Lower leg skin (tissue), 3 donors: ENCODE measurements around the gene JCAD.

Experiments used
- POLR2A ChIP-seq, 2 donors: fragments of 450-650 bp; IDR thresholded peaks; one replicate each; pipeline ENCODE4 v1.6.1; 2016 to 2017; ENCODE audit warnings: antibody characterized with exemption in 2 of 2, mild to moderate bottlenecking in 1 of 2, moderate library complexity in 1 of 2
- TF ChIP-seq, protein P1 (sequence below), 3 donors: fragments of 450-650 bp; IDR thresholded peaks; one replicate each; pipeline ENCODE4 v1.5.1; 2016; ENCODE audit warnings: antibody characterized with exemption in 3 of 3, mild to moderate bottlenecking in 3 of 3, moderate library complexity in 2 of 3

DNA sequence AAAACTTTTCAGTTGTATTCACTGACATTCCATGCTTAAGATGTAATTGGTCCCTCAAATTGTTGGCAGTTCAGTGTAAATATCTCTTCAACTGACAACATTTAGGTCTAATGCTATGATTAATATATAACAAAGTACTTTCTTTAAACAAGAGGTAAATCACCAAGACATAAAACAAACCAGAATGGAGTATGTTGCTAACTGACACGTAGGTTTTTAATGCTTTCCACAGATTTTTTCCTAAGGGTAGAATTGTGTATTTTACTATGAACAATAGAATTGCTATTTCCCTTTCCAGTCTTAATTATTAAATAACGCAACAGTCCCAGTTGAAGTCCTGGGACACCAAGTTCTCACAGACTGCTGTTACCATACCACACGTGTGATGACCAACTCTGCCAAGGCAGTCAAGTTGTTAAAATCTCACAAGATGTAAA lies 4.1 kb downstream of the JCAD start:
- no peak for TF ChIP-seq POLR2A (IDR thresholded peaks at IDR 0.05)
- TF ChIP-seq, protein P1, sequence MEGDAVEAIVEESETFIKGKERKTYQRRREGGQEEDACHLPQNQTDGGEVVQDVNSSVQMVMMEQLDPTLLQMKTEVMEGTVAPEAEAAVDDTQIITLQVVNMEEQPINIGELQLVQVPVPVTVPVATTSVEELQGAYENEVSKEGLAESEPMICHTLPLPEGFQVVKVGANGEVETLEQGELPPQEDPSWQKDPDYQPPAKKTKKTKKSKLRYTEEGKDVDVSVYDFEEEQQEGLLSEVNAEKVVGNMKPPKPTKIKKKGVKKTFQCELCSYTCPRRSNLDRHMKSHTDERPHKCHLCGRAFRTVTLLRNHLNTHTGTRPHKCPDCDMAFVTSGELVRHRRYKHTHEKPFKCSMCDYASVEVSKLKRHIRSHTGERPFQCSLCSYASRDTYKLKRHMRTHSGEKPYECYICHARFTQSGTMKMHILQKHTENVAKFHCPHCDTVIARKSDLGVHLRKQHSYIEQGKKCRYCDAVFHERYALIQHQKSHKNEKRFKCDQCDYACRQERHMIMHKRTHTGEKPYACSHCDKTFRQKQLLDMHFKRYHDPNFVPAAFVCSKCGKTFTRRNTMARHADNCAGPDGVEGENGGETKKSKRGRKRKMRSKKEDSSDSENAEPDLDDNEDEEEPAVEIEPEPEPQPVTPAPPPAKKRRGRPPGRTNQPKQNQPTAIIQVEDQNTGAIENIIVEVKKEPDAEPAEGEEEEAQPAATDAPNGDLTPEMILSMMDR (IDR thresholded peaks at IDR 0.05): no peak
